Glomerular visceral epithelial cell (primary cell): ENCODE data around the gene IL20RB.
"Not testable (repeated sequence)": the region's sequence is repeated elsewhere in the genome, so short reads cannot be mapped to it uniquely, and the experiment has no call there.

Experiments
- DNase-seq: peaks from one replicate; pipeline ENCODE4 v3.0.0-alpha.2; 2016; ENCODE audit errors: extremely low spot score

Gene IL20RB

GRCh38 chr3:136943436-136943835, 14.3 kb upstream of the IL20RB start:
- no peak for DNase-seq

DNA sequence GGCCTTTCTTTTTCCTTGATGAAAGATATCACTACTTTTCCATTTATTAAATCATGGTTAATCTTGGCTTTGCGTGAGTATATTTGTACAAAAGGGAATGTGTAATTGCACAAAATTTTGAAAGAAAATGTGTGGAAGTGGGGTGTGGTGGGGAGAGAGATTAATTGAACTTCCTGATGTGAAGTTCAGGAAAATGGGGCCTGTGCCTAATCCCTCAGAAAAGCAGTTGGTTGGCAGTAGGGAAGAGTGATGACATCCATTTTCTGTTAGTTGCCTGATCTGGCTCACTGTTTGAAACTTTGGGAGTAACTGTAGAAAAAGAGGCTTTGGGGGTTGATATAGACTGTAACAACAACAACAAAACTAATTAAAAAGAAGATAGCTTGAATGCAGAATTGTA, 10.8 kb upstream of the IL20RB start:
- no peak for DNase-seq

DNA sequence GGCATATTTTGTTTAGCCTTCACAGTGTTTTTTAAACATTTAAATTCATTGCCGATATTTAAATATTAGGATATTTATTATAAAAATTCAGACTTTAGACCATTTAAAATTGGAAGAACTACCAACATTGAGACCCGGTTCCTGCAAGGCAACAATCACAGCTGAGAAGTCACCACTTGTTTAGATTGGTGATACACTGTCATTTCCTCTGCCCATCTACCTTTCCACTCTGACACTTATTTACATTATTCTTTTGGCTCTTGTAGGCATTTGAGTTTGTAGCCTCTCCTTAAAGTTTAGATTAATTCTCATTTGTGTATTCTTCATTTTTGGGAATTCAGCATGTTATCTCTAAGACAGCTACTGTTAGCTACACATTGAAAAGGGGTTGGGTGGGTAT, 10.3 kb upstream of the IL20RB start:
- DNase-seq, result no peak

GRCh38 chr3:136949146-136949545, 8.6 kb upstream of the IL20RB start:
- no peak for DNase-seq

DNA sequence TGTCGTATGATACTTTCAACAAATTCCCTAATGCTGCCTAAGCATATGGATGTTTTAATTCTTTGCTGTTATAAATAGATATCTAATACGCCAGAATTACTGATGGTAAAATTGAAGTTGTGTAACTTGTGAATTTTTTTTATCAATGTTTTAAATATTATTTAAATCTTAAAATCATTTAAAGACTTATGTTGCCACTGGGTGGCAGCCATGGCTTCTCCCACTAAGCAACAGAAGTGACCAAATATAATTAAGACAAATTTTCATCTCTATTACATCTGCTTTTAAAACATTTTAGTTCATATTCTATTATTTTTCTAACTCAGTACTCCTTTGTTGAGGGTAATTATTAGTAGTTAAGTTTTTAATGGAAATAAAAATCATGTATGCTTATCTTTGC, 8.1 kb upstream of the IL20RB start:
- no peak for DNase-seq

DNA sequence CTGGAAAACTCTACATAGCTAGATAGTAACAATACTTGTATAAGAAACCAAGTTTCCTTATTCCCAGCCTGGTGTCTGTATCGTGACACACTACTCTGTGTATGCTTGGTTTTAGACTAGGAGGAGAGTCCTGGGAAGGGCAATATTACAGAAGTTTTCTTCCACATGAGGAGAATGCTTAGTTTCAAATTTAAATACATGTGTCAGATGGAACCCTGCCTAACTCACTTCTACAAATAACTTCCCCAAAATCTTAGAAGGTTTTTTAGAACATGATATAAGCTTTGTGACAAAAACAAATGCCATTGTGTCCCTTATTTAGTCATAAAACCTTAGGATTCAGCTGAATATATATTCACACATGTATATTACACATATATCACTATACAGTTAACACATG, 7.2 kb upstream of the IL20RB start:
- no peak for DNase-seq

GRCh38 chr3:136952292-136952691, 5.5 kb upstream of the IL20RB start:
- no peak for DNase-seq

DNA sequence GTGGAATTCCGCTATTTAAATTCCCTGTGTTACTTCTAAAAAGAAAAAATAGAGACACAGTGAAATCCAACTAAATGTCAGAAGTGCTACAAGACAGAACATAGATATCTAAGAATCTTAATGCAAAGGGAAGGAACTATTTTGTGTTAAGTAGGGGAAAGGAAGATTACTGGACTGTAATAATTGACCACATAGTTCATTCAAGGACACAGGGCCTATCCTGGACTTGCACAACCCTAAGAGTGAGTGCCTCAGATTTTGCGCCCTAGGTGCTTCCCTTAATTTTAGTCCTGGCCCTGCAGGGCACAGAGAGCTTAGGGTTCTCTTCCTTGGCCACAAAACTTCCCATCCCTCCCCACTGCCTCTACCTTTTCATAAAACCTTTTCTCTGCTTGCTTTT, 3.5 kb upstream of the IL20RB start:
- DNase-seq, result peak; percentile 32

- DNase-seq, result peak; percentile 15
These were observed 2.6 kb upstream of the IL20RB start for GRCh38 chr3:136954980-136955780.

DNA sequence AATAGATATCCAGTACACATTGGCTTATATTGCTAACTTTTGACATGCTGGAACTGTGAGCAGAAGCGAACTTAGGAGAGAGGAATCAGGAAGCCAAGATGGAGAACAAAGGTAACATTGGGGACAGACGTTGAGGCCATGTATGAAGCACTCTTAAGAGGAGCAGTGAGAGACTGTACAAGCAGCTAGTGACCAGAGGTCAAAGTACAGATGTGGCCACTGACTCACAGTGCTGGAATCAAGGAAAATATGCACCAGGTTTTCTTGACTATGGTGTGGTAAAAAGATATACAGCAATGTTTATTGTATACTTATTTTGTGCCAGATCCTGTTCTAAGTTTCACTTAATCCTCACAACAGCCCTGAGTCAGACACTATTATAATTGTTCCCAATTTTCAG, 2.0 kb upstream of the IL20RB start:
- DNase-seq, result peak; percentile 60

- DNase-seq, result no peak
These were observed 812 bp upstream of the IL20RB start for GRCh38 chr3:136956971-136957370.

GRCh38 chr3:136958939-136959338, 1.2 kb downstream of the IL20RB start:
- no peak for DNase-seq

DNA sequence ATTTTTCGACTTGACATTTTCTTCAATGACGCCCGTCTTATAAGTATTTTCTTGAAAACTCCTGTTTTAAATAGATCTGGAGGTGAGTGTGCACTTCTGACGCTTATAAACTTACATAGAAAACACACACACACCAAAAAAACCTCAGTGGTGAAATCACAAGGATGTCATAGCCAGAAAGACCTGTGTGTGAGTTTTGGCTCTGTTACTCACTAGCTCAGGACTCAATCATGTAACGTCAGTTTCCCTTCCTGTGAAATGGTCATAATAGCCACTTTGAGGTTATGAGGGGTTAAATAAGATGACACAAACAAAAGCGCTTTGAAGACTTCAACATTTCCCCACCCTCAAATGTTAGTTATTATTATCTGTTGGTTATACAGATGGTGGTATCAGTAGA, 1.8 kb downstream of the IL20RB start:
- no peak for DNase-seq

GRCh38 chr3:136960838-136961836, 3.4 kb downstream of the IL20RB start:
- DNase-seq, result peak; percentile 76

DNA sequence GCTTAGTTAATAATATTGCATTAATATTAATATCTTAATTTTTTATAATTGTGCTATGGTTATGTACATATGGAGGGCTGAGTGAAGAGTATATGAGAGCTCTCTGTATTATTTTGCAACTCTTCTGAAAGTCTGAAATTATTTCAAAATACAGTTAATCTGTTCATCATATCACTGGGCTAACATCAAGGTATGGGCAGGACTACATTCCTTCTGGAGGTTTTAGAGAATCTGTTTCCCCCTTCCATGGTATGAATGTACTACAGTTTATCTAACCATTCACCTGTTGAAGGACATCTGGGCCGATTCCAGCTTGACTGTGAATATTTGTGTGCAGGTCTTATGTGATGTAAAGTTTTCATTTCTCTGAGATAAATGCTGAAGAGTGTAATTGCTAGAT, 5.1 kb downstream of the IL20RB start:
- no peak for DNase-seq

GRCh38 chr3:136969539-136969938, 11.8 kb downstream of the IL20RB start:
- DNase-seq, result not testable (repeated sequence)

DNA sequence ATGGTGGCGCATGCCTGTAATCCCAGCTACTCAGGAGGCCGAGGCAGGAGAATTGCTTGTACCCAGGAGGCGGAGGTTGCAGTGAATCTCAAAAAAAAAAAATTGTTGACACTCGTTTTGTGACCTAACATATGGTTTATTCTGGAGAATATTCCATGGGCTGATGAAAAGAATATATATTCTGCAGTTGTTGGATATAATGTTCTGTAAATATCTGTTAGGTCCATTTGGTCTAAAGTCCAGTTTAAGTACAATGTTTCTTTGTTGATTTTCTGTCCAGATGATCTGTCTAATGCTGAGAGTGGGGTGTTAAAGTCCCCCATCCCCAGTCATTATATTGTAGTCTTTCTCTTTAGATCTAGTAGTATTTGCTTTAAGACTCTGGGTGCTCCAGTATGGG, 15.6 kb downstream of the IL20RB start:
- no peak for DNase-seq

DNA sequence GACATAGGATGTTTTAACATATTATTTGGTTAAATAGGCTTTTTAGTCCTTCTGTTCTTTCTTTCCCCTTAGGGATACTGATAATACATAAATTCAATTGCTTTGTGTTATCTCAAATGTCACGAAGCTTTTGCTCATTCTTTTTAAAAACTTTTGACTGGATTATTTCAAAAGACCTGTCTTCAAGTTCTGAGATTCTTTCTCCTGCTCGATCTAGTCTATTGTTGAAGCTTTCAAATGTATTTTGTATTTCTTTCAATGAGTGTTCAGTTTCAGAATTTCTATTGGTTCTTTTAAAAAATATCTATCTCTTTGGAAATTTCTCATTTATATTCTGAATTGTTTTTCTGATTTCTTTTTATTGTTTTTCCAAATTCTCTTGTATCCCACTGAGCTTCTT, 16.9 kb downstream of the IL20RB start:
- DNase-seq, result no peak

- DNase-seq, result no peak
These were observed 21.4 kb downstream of the IL20RB start for GRCh38 chr3:136979204-136979603.

DNA sequence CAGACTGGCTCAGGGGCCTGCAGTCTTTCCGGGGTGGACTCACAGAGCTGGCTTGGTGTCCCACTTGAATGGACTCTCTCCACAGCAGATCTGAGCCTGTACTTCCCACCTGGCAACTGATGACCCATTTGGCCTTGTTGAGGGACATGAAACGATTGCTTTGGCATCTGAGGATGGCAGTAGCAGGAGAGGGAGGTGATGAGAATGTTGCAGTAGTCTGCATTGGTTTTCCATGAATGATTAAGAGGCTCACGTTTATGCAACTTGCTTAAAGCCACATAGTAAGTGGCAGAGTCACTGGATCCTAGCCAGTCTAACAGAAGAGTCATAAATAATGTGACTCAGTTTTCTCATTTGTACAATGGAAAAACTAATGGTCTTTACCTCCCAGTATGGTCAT, 21.9 kb downstream of the IL20RB start:
- no peak for DNase-seq

DNA sequence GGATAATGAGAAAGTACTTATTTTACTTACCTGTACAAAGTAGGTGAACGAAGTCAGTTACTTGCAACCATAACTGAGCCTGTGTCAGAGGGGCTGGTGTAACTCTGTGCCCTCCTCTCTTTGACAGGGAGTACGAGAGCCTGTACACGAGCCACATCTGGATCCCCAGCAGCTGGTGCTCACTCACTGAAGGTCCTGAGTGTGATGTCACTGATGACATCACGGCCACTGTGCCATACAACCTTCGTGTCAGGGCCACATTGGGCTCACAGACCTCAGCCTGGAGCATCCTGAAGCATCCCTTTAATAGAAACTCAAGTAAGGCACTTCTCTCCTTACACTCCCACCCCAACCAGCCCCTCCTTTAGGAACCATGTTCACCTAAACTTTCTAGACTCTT, 24.2 kb downstream of the IL20RB start:
- no peak for DNase-seq

- DNase-seq, result no peak
These were observed 24.8 kb downstream of the IL20RB start for GRCh38 chr3:136982520-136983138.
